ENCODE measurements around the gene TWIST1. TPM values are rescaled to one million over a fixed set of nuclear protein-coding genes. Genes with fewer than 3 reads are reported as not detected.

The TWIST1 gene
- polyA plus RNA-seq, 1 donor from 2014 or later, result not detected

GRCh38 chr7:19101909-19102308 lies 15.5 kb downstream of the TWIST1 start:
- Histone ChIP-seq H3K79me2 (replicated peaks; ENCODE audit: insufficient read depth, low read length) (no peaks in the 10 kb centered on the region), H3F3A (ENCODE audit: insufficient read depth, low read length, poor library complexity, severe bottlenecking) (no peaks in the 10 kb centered on the region), H3K4me2 (ENCODE audit: low read length) (no peak overlapping the region), H3K27ac (ENCODE audit: low read length) (no peak overlapping the region), H3K9me3 (ENCODE audit: low read length) (no peaks in the 10 kb centered on the region), H3K9ac (ENCODE audit: low read length) (no peak overlapping the region), H3K4me3 (ENCODE audit: low read length) (no peak overlapping the region), H4K20me1 (ENCODE audit: insufficient read depth) (no peaks in the 10 kb centered on the region), H3K27me3 (ENCODE audit: insufficient read depth, low read depth, low read length) (peaks cover 48% of the 10 kb centered on the region), H2AFZ (ENCODE audit: low read depth, low read length) (no peak overlapping the region), H3K9me2 (ENCODE audit: insufficient read depth, low read length) (no peaks in the 10 kb centered on the region), H3K36me3 (ENCODE audit: insufficient read depth, low read length) (no peaks in the 10 kb centered on the region)
- no peak for TF ChIP-seq EP300 (conservative IDR thresholded peaks at IDR 0.05; ENCODE audit: poor library complexity, severe bottlenecking)
- no peak for TF ChIP-seq POLR2AphosphoS5 (IDR thresholded peaks at IDR 0.05)
- no peak for TF ChIP-seq TAF1 (IDR thresholded peaks at IDR 0.05; ENCODE audit: low read depth)
- TF ChIP-seq RAD21 (conservative IDR thresholded peaks at IDR 0.05), result no peak
- no peak for TF ChIP-seq SMC3 (conservative IDR thresholded peaks at IDR 0.05; ENCODE audit: poor library complexity)
- TF ChIP-seq MXI1 (conservative IDR thresholded peaks at IDR 0.05; ENCODE audit: poor library complexity, severe bottlenecking), result no peak
- TF ChIP-seq EZH2 (IDR thresholded peaks at IDR 0.05; ENCODE audit: borderline replicate concordance, insufficient read depth, low read length, poor library complexity, severe bottlenecking), result no peak
- no peak for TF ChIP-seq REST (IDR thresholded peaks at IDR 0.05; ENCODE audit: borderline replicate concordance)

DNA sequence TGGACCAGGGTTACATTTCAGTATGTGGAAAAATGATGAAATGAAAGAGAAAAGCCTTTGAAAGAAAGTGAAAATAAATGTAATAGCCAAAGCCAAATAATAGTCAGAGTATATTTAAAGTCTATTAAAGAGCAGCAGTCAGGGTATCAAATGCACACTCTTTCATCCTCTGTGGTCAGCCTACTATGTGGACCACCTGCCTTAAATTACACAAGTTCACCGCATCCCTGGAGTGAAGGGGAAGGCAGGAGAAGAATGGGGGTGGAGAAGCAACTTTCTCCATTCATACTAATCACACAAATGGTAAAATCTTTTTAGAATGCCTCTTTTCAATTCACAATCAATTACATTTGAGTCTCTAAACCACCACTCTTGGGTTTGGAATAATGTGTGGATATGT lies 16.0 kb downstream of the TWIST1 start:
- Histone ChIP-seq H3K9me3 (ENCODE audit: low read length) (no peaks in the 10 kb centered on the region), H3K4me3 (ENCODE audit: low read length) (no peak overlapping the region), H3K27me3 (ENCODE audit: insufficient read depth, low read depth, low read length) (peaks cover 44% of the 10 kb centered on the region), H3K79me2 (replicated peaks; ENCODE audit: insufficient read depth, low read length) (no peaks in the 10 kb centered on the region), H3F3A (ENCODE audit: insufficient read depth, low read length, poor library complexity, severe bottlenecking) (no peaks in the 10 kb centered on the region), H4K20me1 (ENCODE audit: insufficient read depth) (no peaks in the 10 kb centered on the region), H3K27ac (ENCODE audit: low read length) (no peak overlapping the region), H3K4me2 (ENCODE audit: low read length) (no peak overlapping the region), H3K9ac (ENCODE audit: low read length) (no peak overlapping the region), H3K36me3 (ENCODE audit: insufficient read depth, low read length) (no peaks in the 10 kb centered on the region), H2AFZ (ENCODE audit: low read depth, low read length) (no peak overlapping the region), H3K9me2 (ENCODE audit: insufficient read depth, low read length) (no peaks in the 10 kb centered on the region)
- TF ChIP-seq SMC3 (conservative IDR thresholded peaks at IDR 0.05; ENCODE audit: poor library complexity) (no peak), TAF1 (IDR thresholded peaks at IDR 0.05; ENCODE audit: low read depth) (no peak), RAD21 (conservative IDR thresholded peaks at IDR 0.05) (no peak), MXI1 (conservative IDR thresholded peaks at IDR 0.05; ENCODE audit: poor library complexity, severe bottlenecking) (no peak), POLR2AphosphoS5 (IDR thresholded peaks at IDR 0.05) (no peak), EP300 (conservative IDR thresholded peaks at IDR 0.05; ENCODE audit: poor library complexity, severe bottlenecking) (no peak), EZH2 (IDR thresholded peaks at IDR 0.05; ENCODE audit: borderline replicate concordance, insufficient read depth, low read length, poor library complexity, severe bottlenecking) (no peak), REST (IDR thresholded peaks at IDR 0.05; ENCODE audit: borderline replicate concordance) (no peak)
- TF ChIP-seq, protein P1, sequence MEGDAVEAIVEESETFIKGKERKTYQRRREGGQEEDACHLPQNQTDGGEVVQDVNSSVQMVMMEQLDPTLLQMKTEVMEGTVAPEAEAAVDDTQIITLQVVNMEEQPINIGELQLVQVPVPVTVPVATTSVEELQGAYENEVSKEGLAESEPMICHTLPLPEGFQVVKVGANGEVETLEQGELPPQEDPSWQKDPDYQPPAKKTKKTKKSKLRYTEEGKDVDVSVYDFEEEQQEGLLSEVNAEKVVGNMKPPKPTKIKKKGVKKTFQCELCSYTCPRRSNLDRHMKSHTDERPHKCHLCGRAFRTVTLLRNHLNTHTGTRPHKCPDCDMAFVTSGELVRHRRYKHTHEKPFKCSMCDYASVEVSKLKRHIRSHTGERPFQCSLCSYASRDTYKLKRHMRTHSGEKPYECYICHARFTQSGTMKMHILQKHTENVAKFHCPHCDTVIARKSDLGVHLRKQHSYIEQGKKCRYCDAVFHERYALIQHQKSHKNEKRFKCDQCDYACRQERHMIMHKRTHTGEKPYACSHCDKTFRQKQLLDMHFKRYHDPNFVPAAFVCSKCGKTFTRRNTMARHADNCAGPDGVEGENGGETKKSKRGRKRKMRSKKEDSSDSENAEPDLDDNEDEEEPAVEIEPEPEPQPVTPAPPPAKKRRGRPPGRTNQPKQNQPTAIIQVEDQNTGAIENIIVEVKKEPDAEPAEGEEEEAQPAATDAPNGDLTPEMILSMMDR (IDR thresholded peaks at IDR 0.05; ENCODE audit: poor library complexity, severe bottlenecking), result no peak

Data from neural cell (in vitro differentiated cells).